HepG2 (cell line): ENCODE data around the gene DACT2. TPM values are rescaled to one million over a fixed set of nuclear protein-coding genes. Genes with fewer than 3 reads are reported as not detected.
A peak's percentile ranks its signal among the peaks of the same experiment; 100 is the strongest.

Experiments
- ARNT2 ChIP-seq: sonication (generic); formaldehyde crosslinking; IDR thresholded peaks from 2 replicates; pipeline ENCODE4 v1.8.0; 2022; ENCODE audit warnings: mild to moderate bottlenecking, low read depth, missing genetic modification reagents, moderate library complexity
- NCOR1 ChIP-seq: fragments of 200-600 bp; sonication (generic); IDR thresholded peaks from 2 replicates; pipeline ENCODE4 v1.7.0; 2017; ENCODE audit warnings: antibody characterized with exemption, low read length, borderline replicate concordance
- TRIM22 ChIP-seq: fragments of 450-650 bp; IDR thresholded peaks from 2 replicates; pipeline ENCODE4 v1.6.1; 2017
- ZBTB40 ChIP-seq, 2 experiments: fragments of 450-650 bp in 1 of 2; sonication (generic) in 1 of 2; formaldehyde crosslinking in 1 of 2; IDR thresholded peaks; 2 replicates each; pipeline versions ENCODE4 v1.6.1 to v1.8.0; 2016 to 2022; ENCODE audit warnings: antibody characterized with exemption in 1 of 2, mild to moderate bottlenecking in 1 of 2, missing genetic modification reagents in 1 of 2
- ZHX1 ChIP-seq: sonication (generic); formaldehyde crosslinking; IDR thresholded peaks from 2 replicates; pipeline ENCODE4 v1.8.1; 2022; ENCODE audit warnings: low read depth, mild to moderate bottlenecking, missing genetic modification reagents
- ZNF768 ChIP-seq: sonication (generic); formaldehyde crosslinking; IDR thresholded peaks from 2 replicates; pipeline ENCODE4 v1.4.0; 2020; ENCODE audit warnings: missing genetic modification reagents
- ZNF788 ChIP-seq: sonication (generic); formaldehyde crosslinking; IDR thresholded peaks from 2 replicates; pipeline ENCODE4 v1.5.0; 2020; ENCODE audit warnings: mild to moderate bottlenecking, missing genetic modification reagents, borderline replicate concordance
- polyA plus RNA-seq, 8 experiments: library from polyadenylated mRNA; depleted of rRNA in 3 of 8; stranded (reverse) in 7 of 8; unstranded in 1 of 8; fragments of >200 nt; fragmentation: Illumina TruSeq in 4 of 8; extraction: Trizol in 4 of 8; gene quantifications; 2 replicates each; pipeline versions ENCODE4 v1.2.1 to v1.2.3, GENCODE V29; 2011 to 2016; ENCODE audit warnings: low read depth in 4 of 8, missing spikeins in 1 of 8, mixed read lengths in 1 of 8; ENCODE audit not compliant: insufficient read depth in 1 of 8
- total RNA-seq, 5 experiments: library from RNA; depleted of rRNA; stranded (reverse); fragments of >200 nt; fragmentation: Illumina TruSeq; extraction: Trizol; gene quantifications; 2 replicates each; pipeline ENCODE4 v1.2.3, GENCODE V29; 2016; ENCODE audit warnings: low read depth in 1 of 5
- TF ChIP-seq, protein P1 (sequence below): sonication (generic); formaldehyde crosslinking; IDR thresholded peaks from 2 replicates; pipeline ENCODE4 v1.5.0; 2020; ENCODE audit warnings: mild to moderate bottlenecking, missing genetic modification reagents

The DACT2 gene
- total and polyA plus RNA-seq, 2 of the 13 experiments (the other 11 are each of a cell fraction or from before 2014, with no cell fraction given), result 0.15 TPM; not detected in 1

DNA sequence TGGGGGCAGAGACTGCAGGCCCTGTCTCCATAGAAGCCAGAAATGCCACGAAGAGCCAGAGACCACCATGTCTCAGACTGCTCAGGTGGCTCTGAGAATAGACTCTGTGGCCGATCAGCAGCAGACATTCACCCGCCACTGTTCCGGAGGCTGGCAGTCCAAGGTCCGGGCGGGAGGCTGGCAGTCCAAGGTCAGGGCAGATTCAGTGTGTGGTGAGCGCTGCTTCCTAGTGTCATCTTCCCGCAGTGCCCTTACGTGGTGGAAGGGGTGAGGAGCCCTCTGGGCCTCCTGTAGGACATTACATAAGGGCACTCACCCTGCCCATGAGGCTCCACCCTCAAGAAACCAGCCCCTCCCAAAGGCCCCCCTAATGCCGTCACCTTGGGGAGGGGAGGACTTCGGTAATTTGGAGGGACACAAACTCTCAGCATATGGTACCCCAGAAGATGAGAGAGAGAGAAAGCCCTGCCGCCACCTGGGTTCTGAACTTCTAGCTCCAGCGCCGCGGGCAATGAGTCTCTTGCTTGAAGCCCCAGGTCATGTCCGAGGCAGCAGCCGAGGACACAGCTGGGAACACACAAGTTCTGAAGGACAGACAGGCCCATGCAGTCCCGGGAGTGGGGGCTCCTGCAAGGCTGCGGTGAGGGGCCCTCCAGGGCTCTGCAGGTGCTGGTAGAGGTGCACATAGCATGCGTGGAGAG, 36.4 kb downstream of the DACT2 start (continued):
- no peak for TF ChIP-seq ZBTB40 (IDR thresholded peaks at IDR 0.05)
- TF ChIP-seq ZBTB40 (CRISPR knock-in tag; IDR thresholded peaks at IDR 0.05), result no peak
- no peak for TF ChIP-seq TRIM22
- TF ChIP-seq ZHX1 (CRISPR knock-in tag), result no peak
- TF ChIP-seq ZNF788 (CRISPR knock-in tag), result peak; percentile 89; the same call in 1 of the 2 replicates
- TF ChIP-seq ARNT2, result 0 out of 2 replicates have a peak, but pooled peaks have one; percentile 44
- peak; percentile 80; the same call in 1 of the 2 replicates for TF ChIP-seq NCOR1
- TF ChIP-seq, protein P1, sequence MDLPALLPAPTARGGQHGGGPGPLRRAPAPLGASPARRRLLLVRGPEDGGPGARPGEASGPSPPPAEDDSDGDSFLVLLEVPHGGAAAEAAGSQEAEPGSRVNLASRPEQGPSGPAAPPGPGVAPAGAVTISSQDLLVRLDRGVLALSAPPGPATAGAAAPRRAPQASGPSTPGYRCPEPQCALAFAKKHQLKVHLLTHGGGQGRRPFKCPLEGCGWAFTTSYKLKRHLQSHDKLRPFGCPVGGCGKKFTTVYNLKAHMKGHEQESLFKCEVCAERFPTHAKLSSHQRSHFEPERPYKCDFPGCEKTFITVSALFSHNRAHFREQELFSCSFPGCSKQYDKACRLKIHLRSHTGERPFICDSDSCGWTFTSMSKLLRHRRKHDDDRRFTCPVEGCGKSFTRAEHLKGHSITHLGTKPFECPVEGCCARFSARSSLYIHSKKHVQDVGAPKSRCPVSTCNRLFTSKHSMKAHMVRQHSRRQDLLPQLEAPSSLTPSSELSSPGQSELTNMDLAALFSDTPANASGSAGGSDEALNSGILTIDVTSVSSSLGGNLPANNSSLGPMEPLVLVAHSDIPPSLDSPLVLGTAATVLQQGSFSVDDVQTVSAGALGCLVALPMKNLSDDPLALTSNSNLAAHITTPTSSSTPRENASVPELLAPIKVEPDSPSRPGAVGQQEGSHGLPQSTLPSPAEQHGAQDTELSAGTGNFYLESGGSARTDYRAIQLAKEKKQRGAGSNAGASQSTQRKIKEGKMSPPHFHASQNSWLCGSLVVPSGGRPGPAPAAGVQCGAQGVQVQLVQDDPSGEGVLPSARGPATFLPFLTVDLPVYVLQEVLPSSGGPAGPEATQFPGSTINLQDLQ (CRISPR knock-in tag), result peak; percentile 33; the same call in 1 of the 2 replicates
- peak; percentile 11; the same call in 1 of the 2 replicates for TF ChIP-seq ZNF768 (CRISPR knock-in tag)
